Liver (tissue), 9 donors: Measurements from ENCODE around the gene MOB1B. TPM values are rescaled to one million over a fixed set of nuclear protein-coding genes. Genes with fewer than 3 reads are reported as not detected.
A peak's percentile ranks its signal among the peaks of the same experiment; 100 is the strongest.

Source experiments
- DNase-seq: peaks from one replicate; pipeline ENCODE4 v3.0.0-alpha.2; 2017; ENCODE audit warnings: low spot score
- H3K27ac ChIP-seq, 2 donors: one replicate each; pipeline ENCODE4 v1.7.0; 2013; ENCODE audit warnings: inconsistent platforms in 2 of 2, low read length in 2 of 2, control low read depth in 1 of 2, low read depth in 1 of 2, mild to moderate bottlenecking in 1 of 2
- H3K27me3 ChIP-seq, 4 donors: one replicate each; pipeline versions ENCODE4 v1.6.1 to v1.7.0; 2013; ENCODE audit warnings: low read length in 3 of 4, inconsistent platforms in 1 of 4, mild to moderate bottlenecking in 1 of 4, moderate library complexity in 1 of 4; ENCODE audit not compliant: control insufficient read depth in 4 of 4, insufficient read depth in 4 of 4
- H3K36me3 ChIP-seq, 4 donors: one replicate each; pipeline versions ENCODE4 v1.6.1 to v1.7.0; 2013; ENCODE audit warnings: low read length in 3 of 4, mild to moderate bottlenecking in 3 of 4, low read depth in 1 of 4, moderate library complexity in 1 of 4; ENCODE audit not compliant: control insufficient read depth in 4 of 4, insufficient read depth in 3 of 4
- H3K4me1 ChIP-seq, 4 donors: one replicate each; pipeline versions ENCODE4 v1.6.1 to v1.7.0; 2013; ENCODE audit warnings: low read length in 3 of 4, mild to moderate bottlenecking in 3 of 4, moderate library complexity in 1 of 4; ENCODE audit not compliant: control insufficient read depth in 4 of 4, insufficient read depth in 4 of 4
- H3K4me3 ChIP-seq, 3 donors: one replicate each; pipeline versions ENCODE4 v1.6.1 to v1.7.0; 2013; ENCODE audit warnings: low read length in 3 of 3, control low read depth in 1 of 3, low read depth in 1 of 3, mild to moderate bottlenecking in 1 of 3
- H3K9ac ChIP-seq, 2 donors: one replicate each; pipeline ENCODE4 v1.7.0; 2013; ENCODE audit warnings: low read length in 2 of 2, mild to moderate bottlenecking in 2 of 2, moderate library complexity in 2 of 2, control low read depth in 1 of 2, low read depth in 1 of 2
- H3K9me3 ChIP-seq, 4 donors: one replicate each; pipeline versions ENCODE4 v1.6.1 to v1.7.0; 2013; ENCODE audit warnings: low read length in 3 of 4; ENCODE audit not compliant: control insufficient read depth in 4 of 4
- ATF3 ChIP-seq: IDR thresholded peaks from 2 replicates; pipeline ENCODE4 v1.6.1; 2016; ENCODE audit warnings: antibody characterized with exemption
- EGR1 ChIP-seq, 2 donors: IDR thresholded peaks; 2 replicates each; pipeline ENCODE4 v1.6.1; 2016 to 2018; ENCODE audit warnings: antibody characterized with exemption in 2 of 2, low read depth in 2 of 2
- FOXA1 ChIP-seq: IDR thresholded peaks from 2 replicates; pipeline ENCODE4 v1.6.1; 2016; ENCODE audit warnings: antibody characterized with exemption
- FOXA2 ChIP-seq: IDR thresholded peaks from 2 replicates; pipeline ENCODE4 v1.6.1; 2016; ENCODE audit warnings: antibody characterized with exemption
- GABPA ChIP-seq, 2 donors: IDR thresholded peaks in 1 of 2; conservative IDR thresholded peaks in 1 of 2; 2 replicates each; pipeline ENCODE4 v1.6.1; 2016; ENCODE audit warnings: antibody characterized with exemption in 2 of 2, mild to moderate bottlenecking in 1 of 2, moderate library complexity in 1 of 2
- HNF4A ChIP-seq, 2 donors: conservative IDR thresholded peaks; 2 replicates each; pipeline ENCODE4 v1.6.1; 2016; ENCODE audit warnings: antibody characterized with exemption in 2 of 2, mild to moderate bottlenecking in 2 of 2
- HNF4G ChIP-seq: IDR thresholded peaks from 2 replicates; pipeline ENCODE4 v1.6.1; 2016; ENCODE audit warnings: antibody characterized with exemption
- JUND ChIP-seq, 2 donors: IDR thresholded peaks; 2 replicates each; pipeline ENCODE4 v1.6.1; 2016; ENCODE audit warnings: antibody characterized with exemption in 2 of 2
- NR2F2 ChIP-seq: IDR thresholded peaks from 2 replicates; pipeline ENCODE4 v1.6.1; 2016; ENCODE audit warnings: antibody characterized with exemption
- RAD21 ChIP-seq, 2 donors: IDR thresholded peaks; 2 replicates each; pipeline ENCODE4 v1.6.1; 2016; ENCODE audit warnings: antibody characterized with exemption in 2 of 2, mild to moderate bottlenecking in 2 of 2
- RXRA ChIP-seq, 2 donors: IDR thresholded peaks; 2 replicates each; pipeline ENCODE4 v1.6.1; 2017 to 2018; ENCODE audit warnings: antibody characterized with exemption in 2 of 2, mild to moderate bottlenecking in 1 of 2
- SP1 ChIP-seq: IDR thresholded peaks from 2 replicates; pipeline ENCODE4 v1.6.1; 2018; ENCODE audit warnings: antibody characterized with exemption, mild to moderate bottlenecking
- TAF1 ChIP-seq: conservative IDR thresholded peaks from 2 replicates; pipeline ENCODE4 v1.6.1; 2016; ENCODE audit warnings: antibody characterized with exemption, mild to moderate bottlenecking
- YY1 ChIP-seq: IDR thresholded peaks from 2 replicates; pipeline ENCODE4 v1.6.1; 2016; ENCODE audit warnings: antibody characterized with exemption, mild to moderate bottlenecking
- WGBS: extraction: QIAGEN DNeasy Blood & Tissue Kit; methylation state at CpG from one replicate; pipeline ENCODE4 v1.1.7; 2013; 5-methylcytosine and 5-hydroxymethylcytosine counted together
- polyA plus RNA-seq, 2 donors: library from polyadenylated mRNA; stranded (reverse) in 1 of 2; unstranded in 1 of 2; fragments of 200-250 nt in 1 of 2; fragments of >200 nt in 1 of 2; fragmentation: Nextera tagmentation in 1 of 2; extraction: Ambion mirVana in 1 of 2; gene quantifications; one replicate each; pipeline versions ENCODE4 v1.2.1 to v1.2.3, GENCODE V29; 2013 to 2015
- total RNA-seq, 2 donors: library from RNA; depleted of rRNA; stranded (reverse); fragments of >200 nt; gene quantifications; one replicate each; pipeline ENCODE4 v1.2.3, GENCODE V29; 2014
- TF ChIP-seq, protein P1 (sequence below): IDR thresholded peaks from 2 replicates; pipeline ENCODE4 v1.6.1; 2016; ENCODE audit warnings: antibody characterized with exemption
- TF ChIP-seq, protein P2 (sequence below): IDR thresholded peaks from 2 replicates; pipeline ENCODE4 v1.6.1; 2016; ENCODE audit warnings: antibody characterized with exemption
- TF ChIP-seq, protein P3 (sequence below): fragments of 150-350 bp; IDR thresholded peaks from 2 replicates; pipeline ENCODE4 v1.5.1; 2017; ENCODE audit warnings: improper control_type of control experiment, low read depth, low read length; ENCODE audit not compliant: missing input control
- TF ChIP-seq, protein P4 (sequence below): IDR thresholded peaks from 2 replicates; pipeline ENCODE4 v1.6.1; 2016; ENCODE audit warnings: antibody characterized with exemption, mild to moderate bottlenecking
- donor health status: healthy.
- donor health status: healthy.
- donor health status: healthy.
- donor health status: healthy.
- donor health status: healthy.

Gene MOB1B
- total and polyA plus RNA-seq, 4 donors: 2.1 to 69.0 (median 3.7) TPM

GRCh38 chr4:70994069-70994366 lies 91.8 kb downstream of the MOB1B start:
- H3K27me3 ChIP-seq: no peaks in the 10 kb centered on the region
- peaks cover 0 to 19% (median 7%) of the 10 kb centered on the region in 4 donors for H3K4me1 ChIP-seq
- TF ChIP-seq TAF1: no peak
- TF ChIP-seq FOXA1: no peak
- TF ChIP-seq HNF4G: no peak
- TF ChIP-seq NR2F2: no peak
- TF ChIP-seq HNF4A (conservative IDR thresholded peaks at IDR 0.05): no peak
- TF ChIP-seq JUND (IDR thresholded peaks at IDR 0.05): no peak
- TF ChIP-seq, protein P1, sequence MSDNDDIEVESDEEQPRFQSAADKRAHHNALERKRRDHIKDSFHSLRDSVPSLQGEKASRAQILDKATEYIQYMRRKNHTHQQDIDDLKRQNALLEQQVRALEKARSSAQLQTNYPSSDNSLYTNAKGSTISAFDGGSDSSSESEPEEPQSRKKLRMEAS: no peak
- TF ChIP-seq SP1: no peak
- no peak for TF ChIP-seq YY1
- TF ChIP-seq EGR1 (IDR thresholded peaks at IDR 0.05; ENCODE audit: low read depth in 2 of 2): no peak
- TF ChIP-seq FOXA2: no peak
- no peak for TF ChIP-seq GABPA (IDR thresholded peaks at IDR 0.05 in 1 of 2, conservative IDR thresholded peaks at IDR 0.05 in 1 of 2)
- no peak for TF ChIP-seq RAD21 (IDR thresholded peaks at IDR 0.05)
- DNase-seq: no peak
- H3K27ac ChIP-seq: peak overlapping the region; percentile 75 to 79
- H3K9me3 ChIP-seq: no peaks in the 10 kb centered on the region
- H3K9ac ChIP-seq: peak overlapping the region; percentile 48 to 67
- H3K36me3 ChIP-seq: peaks cover 0 to under 1% (median 0%) of the 10 kb centered on the region in 4 donors
- H3K4me3 ChIP-seq: peak overlapping the region; percentile 62 to 92 (median 91)
- WGBS: 5% methylated on average over 11 of the region's 11 CpGs

DNA sequence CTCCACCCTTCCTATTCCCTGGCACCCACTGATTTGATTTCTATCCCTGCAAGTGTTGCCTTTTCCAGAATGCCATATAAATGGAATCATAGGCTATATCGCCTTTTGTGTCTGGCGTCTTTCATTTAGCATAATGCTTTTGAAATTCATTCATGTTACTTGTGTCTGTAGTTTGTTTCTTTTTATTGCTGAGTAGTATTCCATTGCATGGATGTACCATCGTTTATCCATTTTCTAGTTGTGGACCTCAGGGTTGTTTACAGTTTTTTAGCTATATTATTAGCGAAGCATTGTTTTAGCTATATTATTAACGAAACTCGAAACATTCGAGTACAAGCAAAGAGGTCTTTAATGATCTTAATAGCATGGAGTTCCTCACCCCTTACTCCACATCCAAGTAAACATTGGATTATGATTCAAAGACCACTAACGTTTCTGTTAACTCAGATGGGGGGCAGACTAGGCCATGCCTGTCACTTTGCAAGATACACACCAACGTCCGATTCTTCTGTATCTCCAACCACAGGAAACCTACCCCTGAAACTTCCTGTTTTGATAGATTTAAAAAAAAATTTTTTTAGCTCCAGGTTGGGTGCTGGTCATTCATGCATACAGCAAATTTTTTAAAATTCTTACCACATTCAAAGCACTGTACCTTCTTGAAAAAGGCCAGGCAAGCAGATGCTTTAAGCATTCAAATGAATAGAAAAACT lies 92.4 kb downstream of the MOB1B start:
- 72% methylated on average over 10 of the region's 10 CpGs for WGBS
- Histone ChIP-seq H3K4me1 (peaks cover 0 to 19% (median 7%) of the 10 kb centered on the region in 4 donors), H3K27me3 (no peaks in the 10 kb centered on the region), H3K9me3 (no peaks in the 10 kb centered on the region), H3K4me3 (peak overlapping the region; percentile 62 to 92 (median 91)), H3K27ac (no peak overlapping the region), H3K9ac (peak overlapping the region in 1 of 2 donors; percentile 67), H3K36me3 (peaks cover 0 to 2% (median 0%) of the 10 kb centered on the region in 4 donors)
- no peak for TF ChIP-seq FOXA2
- no peak for TF ChIP-seq JUND (IDR thresholded peaks at IDR 0.05)
- TF ChIP-seq, protein P2, sequence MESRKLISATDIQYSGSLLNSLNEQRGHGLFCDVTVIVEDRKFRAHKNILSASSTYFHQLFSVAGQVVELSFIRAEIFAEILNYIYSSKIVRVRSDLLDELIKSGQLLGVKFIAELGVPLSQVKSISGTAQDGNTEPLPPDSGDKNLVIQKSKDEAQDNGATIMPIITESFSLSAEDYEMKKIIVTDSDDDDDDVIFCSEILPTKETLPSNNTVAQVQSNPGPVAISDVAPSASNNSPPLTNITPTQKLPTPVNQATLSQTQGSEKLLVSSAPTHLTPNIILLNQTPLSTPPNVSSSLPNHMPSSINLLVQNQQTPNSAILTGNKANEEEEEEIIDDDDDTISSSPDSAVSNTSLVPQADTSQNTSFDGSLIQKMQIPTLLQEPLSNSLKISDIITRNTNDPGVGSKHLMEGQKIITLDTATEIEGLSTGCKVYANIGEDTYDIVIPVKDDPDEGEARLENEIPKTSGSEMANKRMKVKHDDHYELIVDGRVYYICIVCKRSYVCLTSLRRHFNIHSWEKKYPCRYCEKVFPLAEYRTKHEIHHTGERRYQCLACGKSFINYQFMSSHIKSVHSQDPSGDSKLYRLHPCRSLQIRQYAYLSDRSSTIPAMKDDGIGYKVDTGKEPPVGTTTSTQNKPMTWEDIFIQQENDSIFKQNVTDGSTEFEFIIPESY: no peak
- TF ChIP-seq RAD21 (IDR thresholded peaks at IDR 0.05): no peak
- TF ChIP-seq, protein P1: no peak
- TF ChIP-seq FOXA1: no peak
- TF ChIP-seq SP1: no peak
- TF ChIP-seq HNF4G: no peak
- TF ChIP-seq, protein P3, sequence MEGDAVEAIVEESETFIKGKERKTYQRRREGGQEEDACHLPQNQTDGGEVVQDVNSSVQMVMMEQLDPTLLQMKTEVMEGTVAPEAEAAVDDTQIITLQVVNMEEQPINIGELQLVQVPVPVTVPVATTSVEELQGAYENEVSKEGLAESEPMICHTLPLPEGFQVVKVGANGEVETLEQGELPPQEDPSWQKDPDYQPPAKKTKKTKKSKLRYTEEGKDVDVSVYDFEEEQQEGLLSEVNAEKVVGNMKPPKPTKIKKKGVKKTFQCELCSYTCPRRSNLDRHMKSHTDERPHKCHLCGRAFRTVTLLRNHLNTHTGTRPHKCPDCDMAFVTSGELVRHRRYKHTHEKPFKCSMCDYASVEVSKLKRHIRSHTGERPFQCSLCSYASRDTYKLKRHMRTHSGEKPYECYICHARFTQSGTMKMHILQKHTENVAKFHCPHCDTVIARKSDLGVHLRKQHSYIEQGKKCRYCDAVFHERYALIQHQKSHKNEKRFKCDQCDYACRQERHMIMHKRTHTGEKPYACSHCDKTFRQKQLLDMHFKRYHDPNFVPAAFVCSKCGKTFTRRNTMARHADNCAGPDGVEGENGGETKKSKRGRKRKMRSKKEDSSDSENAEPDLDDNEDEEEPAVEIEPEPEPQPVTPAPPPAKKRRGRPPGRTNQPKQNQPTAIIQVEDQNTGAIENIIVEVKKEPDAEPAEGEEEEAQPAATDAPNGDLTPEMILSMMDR: no peak
- TF ChIP-seq YY1: no peak
- no peak for TF ChIP-seq TAF1
- TF ChIP-seq, protein P4, sequence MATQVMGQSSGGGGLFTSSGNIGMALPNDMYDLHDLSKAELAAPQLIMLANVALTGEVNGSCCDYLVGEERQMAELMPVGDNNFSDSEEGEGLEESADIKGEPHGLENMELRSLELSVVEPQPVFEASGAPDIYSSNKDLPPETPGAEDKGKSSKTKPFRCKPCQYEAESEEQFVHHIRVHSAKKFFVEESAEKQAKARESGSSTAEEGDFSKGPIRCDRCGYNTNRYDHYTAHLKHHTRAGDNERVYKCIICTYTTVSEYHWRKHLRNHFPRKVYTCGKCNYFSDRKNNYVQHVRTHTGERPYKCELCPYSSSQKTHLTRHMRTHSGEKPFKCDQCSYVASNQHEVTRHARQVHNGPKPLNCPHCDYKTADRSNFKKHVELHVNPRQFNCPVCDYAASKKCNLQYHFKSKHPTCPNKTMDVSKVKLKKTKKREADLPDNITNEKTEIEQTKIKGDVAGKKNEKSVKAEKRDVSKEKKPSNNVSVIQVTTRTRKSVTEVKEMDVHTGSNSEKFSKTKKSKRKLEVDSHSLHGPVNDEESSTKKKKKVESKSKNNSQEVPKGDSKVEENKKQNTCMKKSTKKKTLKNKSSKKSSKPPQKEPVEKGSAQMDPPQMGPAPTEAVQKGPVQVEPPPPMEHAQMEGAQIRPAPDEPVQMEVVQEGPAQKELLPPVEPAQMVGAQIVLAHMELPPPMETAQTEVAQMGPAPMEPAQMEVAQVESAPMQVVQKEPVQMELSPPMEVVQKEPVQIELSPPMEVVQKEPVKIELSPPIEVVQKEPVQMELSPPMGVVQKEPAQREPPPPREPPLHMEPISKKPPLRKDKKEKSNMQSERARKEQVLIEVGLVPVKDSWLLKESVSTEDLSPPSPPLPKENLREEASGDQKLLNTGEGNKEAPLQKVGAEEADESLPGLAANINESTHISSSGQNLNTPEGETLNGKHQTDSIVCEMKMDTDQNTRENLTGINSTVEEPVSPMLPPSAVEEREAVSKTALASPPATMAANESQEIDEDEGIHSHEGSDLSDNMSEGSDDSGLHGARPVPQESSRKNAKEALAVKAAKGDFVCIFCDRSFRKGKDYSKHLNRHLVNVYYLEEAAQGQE: no peak
- TF ChIP-seq GABPA (IDR thresholded peaks at IDR 0.05 in 1 of 2, conservative IDR thresholded peaks at IDR 0.05 in 1 of 2): no peak
- TF ChIP-seq ATF3: no peak
- TF ChIP-seq RXRA (IDR thresholded peaks at IDR 0.05): no peak
- TF ChIP-seq NR2F2: no peak
- TF ChIP-seq HNF4A (conservative IDR thresholded peaks at IDR 0.05): no peak
- TF ChIP-seq EGR1 (IDR thresholded peaks at IDR 0.05; ENCODE audit: low read depth in 2 of 2): no peak
- DNase-seq: no peak
